Caco-2 (cell line): Measurements from ENCODE around the gene STEAP2. TPM values are rescaled to one million over a fixed set of nuclear protein-coding genes. Genes with fewer than 3 reads are reported as not detected.
A peak's percentile ranks its signal among the peaks of the same experiment; 100 is the strongest.

Experiments
- BruUV-seq: library from RNA; stranded (reverse); fragments of 400-500 nt; replicated peaks from 2 replicates; lab custom pipeline; 2021; lab: Mats Ljungman, UMichigan
- CTCF ChIA-PET: fragments of 300-600 bp; sonication (Branson Sonifier 250); formaldehyde crosslinking; loops from one replicate; lab custom pipeline; 2022; ENCODE audit warnings: antibody characterized with exemption; lab: Charles Lee
- POLR2A ChIA-PET: fragments of 300-600 bp; sonication (Branson Sonifier 250); formaldehyde crosslinking; loops from one replicate; lab custom pipeline; 2022; ENCODE audit warnings: antibody characterized with exemption; lab: Charles Lee
- DNase-seq, 2 experiments: peaks; one replicate each; pipeline versions ENCODE4 v3.0.0 to v3.0.0-alpha.2; 2020 to 2022
- H3K27me3 ChIP-seq: replicated peaks from 2 replicates; pipeline ENCODE4 v1.6.0; 2011; ENCODE audit warnings: low read length; ENCODE audit not compliant: control insufficient read depth, insufficient read depth
- H3K36me3 ChIP-seq: 2 replicates; pipeline ENCODE4 v1.5.1; 2011; ENCODE audit warnings: low read length; ENCODE audit not compliant: control insufficient read depth, insufficient read depth
- H3K4me1 ChIP-seq: fragments of 250-450 bp; sonication (Bioruptor Pico); 2 replicates; pipeline ENCODE4 v1.5.1; 2020; ENCODE audit warnings: mild to moderate bottlenecking
- H3K4me3 ChIP-seq: 2 replicates; pipeline ENCODE4 v1.5.1; 2011; ENCODE audit warnings: low read depth, mild to moderate bottlenecking, control low read depth, low read length
- H3K9me3 ChIP-seq: fragments of 250-450 bp; sonication (Bioruptor Pico); 2 replicates; pipeline ENCODE4 v1.5.1; 2020; ENCODE audit warnings: mild to moderate bottlenecking, moderate library complexity
- H3K27ac Mint-ChIP-seq: one replicate; pipeline ENCODE4 v1.8.0; 2022; ENCODE audit warnings: mixed read lengths; ENCODE audit not compliant: unreplicated experiment
- H3K27me3 Mint-ChIP-seq: one replicate; pipeline ENCODE4 v1.8.0; 2022; ENCODE audit warnings: mixed read lengths; ENCODE audit not compliant: insufficient read depth, unreplicated experiment
- H3K36me3 Mint-ChIP-seq: one replicate; pipeline ENCODE4 v1.8.0; 2022; ENCODE audit warnings: mild to moderate bottlenecking, mixed read lengths; ENCODE audit not compliant: insufficient read depth, unreplicated experiment
- H3K4me1 Mint-ChIP-seq: one replicate; pipeline ENCODE4 v1.8.0; 2022; ENCODE audit warnings: low read depth, mixed read lengths; ENCODE audit not compliant: unreplicated experiment
- H3K4me3 Mint-ChIP-seq: one replicate; pipeline ENCODE4 v1.8.0; 2022; ENCODE audit warnings: mild to moderate bottlenecking, moderate library complexity, mixed read lengths; ENCODE audit not compliant: unreplicated experiment
- H3K9me3 Mint-ChIP-seq: one replicate; pipeline ENCODE4 v1.8.0; 2022; ENCODE audit warnings: mixed read lengths; ENCODE audit not compliant: unreplicated experiment
- CTCF ChIP-seq, 2 experiments: fragments of 200-600 bp in 1 of 2; IDR thresholded peaks; 1 replicate in 1 of 2; 2 replicates in 1 of 2; pipeline versions ENCODE4 v1.5.1 to v1.8.0; 2011 to 2022; ENCODE audit warnings: antibody characterized with exemption in 1 of 2, control low read depth in 1 of 2, inconsistent platforms in 1 of 2, low read depth in 1 of 2, low read length in 1 of 2, mild to moderate bottlenecking in 1 of 2, moderate library complexity in 1 of 2; ENCODE audit not compliant: insufficient read depth in 1 of 2, severe bottlenecking in 1 of 2, unreplicated experiment in 1 of 2
- intact Hi-C: fragments of 100-400 bp; cut with micrococcal nuclease; formaldehyde crosslinking; loops from one replicate; pipeline ENCODE4 v1.10.0; 2022; ENCODE audit not compliant: unreplicated experiment
- total RNA-seq: library from RNA; stranded (reverse); gene quantifications from 2 replicates; pipeline ENCODE4 v1.2.3, GENCODE V29; 2022

The STEAP2 gene
- total RNA-seq, 1 experiment from 2014 or later, result 13.5 TPM

GRCh38 chr7:90207956-90208355 lies 3.6 kb upstream of the STEAP2 start:
- Mint-ChIP-seq H3K27me3 (no peaks in the 10 kb centered on the region), H3K9me3 (no peaks in the 10 kb centered on the region), H3K4me1 (no peaks in the 10 kb centered on the region), H3K27ac (no peak overlapping the region), H3K36me3 (no peaks in the 10 kb centered on the region), H3K4me3 (no peak overlapping the region)
- intact Hi-C loops, result no loop called here
- TF ChIP-seq CTCF (IDR thresholded peaks at IDR 0.05; ENCODE audit: insufficient read depth in 1 of 2, low read depth in 1 of 2, low read length in 1 of 2, severe bottlenecking in 1 of 2, unreplicated experiment in 1 of 2), result no peak
- POLR2A ChIA-PET, result no interaction called here
- DNase-seq, result no peak
- no TSS peak for BruUV-seq
- no peaks in the 10 kb centered on the region for H3K36me3 ChIP-seq
- H3K4me1 ChIP-seq, result 0 out of 2 replicates have a peak, but pooled peaks cover 8% of the 10 kb centered on the region
- no peaks in the 10 kb centered on the region for H3K27me3 ChIP-seq
- H3K4me3 ChIP-seq, result no peak overlapping the region
- CTCF ChIA-PET, result no interaction called here
- no peaks in the 10 kb centered on the region for H3K9me3 ChIP-seq

GRCh38 chr7:90209776-90210175 lies 1.8 kb upstream of the STEAP2 start:
- H3K27me3 ChIP-seq, result no peaks in the 10 kb centered on the region
- Mint-ChIP-seq H3K27ac (no peak overlapping the region), H3K4me3 (no peak overlapping the region), H3K27me3 (no peaks in the 10 kb centered on the region), H3K4me1 (no peaks in the 10 kb centered on the region), H3K36me3 (no peaks in the 10 kb centered on the region), H3K9me3 (no peaks in the 10 kb centered on the region)
- H3K4me3 ChIP-seq, result no peak overlapping the region
- no TSS peak for BruUV-seq
- ChIA-PET POLR2A (interaction anchor here (0.6 kb wide), 1 partner anchor 166 kb away, joined by 3 read pairs; no protein-coding TSS in a partner anchor), CTCF (no interaction called here)
- DNase-seq, result no peak
- no peak for TF ChIP-seq CTCF (IDR thresholded peaks at IDR 0.05; ENCODE audit: insufficient read depth in 1 of 2, low read depth in 1 of 2, low read length in 1 of 2, severe bottlenecking in 1 of 2, unreplicated experiment in 1 of 2)
- H3K36me3 ChIP-seq, result no peaks in the 10 kb centered on the region
- 0 out of 2 replicates have a peak, but pooled peaks cover 8% of the 10 kb centered on the region for H3K4me1 ChIP-seq
- H3K9me3 ChIP-seq, result no peaks in the 10 kb centered on the region
- intact Hi-C loops, result loop anchor here (2.0 kb wide), 1 partner anchor 53 kb away; no protein-coding TSS in a partner anchor

GRCh38 chr7:90210475-90210874 lies 1.1 kb upstream of the STEAP2 start:
- Histone ChIP-seq H3K4me1 (0 out of 2 replicates have a peak, but pooled peaks cover 8% of the 10 kb centered on the region), H3K27me3 (no peaks in the 10 kb centered on the region), H3K4me3 (peak overlapping the region; percentile 67), H3K36me3 (no peaks in the 10 kb centered on the region; the same call in 1 of the 2 replicates), H3K9me3 (no peaks in the 10 kb centered on the region)
- no peaks in the 10 kb centered on the region for H3K4me1 Mint-ChIP-seq
- intact Hi-C loops, result loop anchor here (2.0 kb wide), 1 partner anchor 52 kb away; no protein-coding TSS in a partner anchor
- TF ChIP-seq CTCF (IDR thresholded peaks at IDR 0.05; ENCODE audit: insufficient read depth in 1 of 2, low read depth in 1 of 2, low read length in 1 of 2, severe bottlenecking in 1 of 2, unreplicated experiment in 1 of 2), result no peak
- no peaks in the 10 kb centered on the region for H3K9me3 Mint-ChIP-seq
- POLR2A ChIA-PET, result interaction anchor here (1.4 to 1.7 kb wide), 2 partner anchors 33 to 66 kb away, joined by 5 to 6 read pairs; no protein-coding TSS in a partner anchor
- no peaks in the 10 kb centered on the region for H3K36me3 Mint-ChIP-seq
- no TSS peak for BruUV-seq
- no peak for DNase-seq
- H3K27me3 Mint-ChIP-seq, result no peaks in the 10 kb centered on the region
- no peak overlapping the region for H3K27ac Mint-ChIP-seq
- H3K4me3 Mint-ChIP-seq, result no peak overlapping the region
- CTCF ChIA-PET, result interaction anchor here (1.8 to 1.9 kb wide), 2 partner anchors 56 to 66 kb away, joined by 10 to 13 read pairs; partner anchors contain the start of gene STEAP1
